Measurements from ENCODE around the gene NOP9.

Gene NOP9

GRCh38 chr14:24264298-24264697 is 35.4 kb upstream of the NOP9 start:
- no peaks in the 10 kb centered on the region for H4K20me1 ChIP-seq (ENCODE audit: insufficient read depth, low read length)
- TF ChIP-seq CTCF (IDR thresholded peaks at IDR 0.05; ENCODE audit: low read length), result no peak
- no peak for TF ChIP-seq EZH2 (IDR thresholded peaks at IDR 0.05; ENCODE audit: borderline replicate concordance, low read length)
- no peaks in the 10 kb centered on the region for H3K4me1 ChIP-seq (ENCODE audit: insufficient read depth, low read length, severe bottlenecking)
- no peak overlapping the region for H3K9ac ChIP-seq (ENCODE audit: low read length)
- H3K27ac ChIP-seq (ENCODE audit: low read depth, low read length, poor library complexity, severe bottlenecking), result no peak overlapping the region
- no peaks in the 10 kb centered on the region for H3K9me2 ChIP-seq (ENCODE audit: low read depth, low read length)
- H3K9me3 ChIP-seq (ENCODE audit: low read length), result no peaks in the 10 kb centered on the region
- no peak overlapping the region for H2AFZ ChIP-seq (ENCODE audit: low read length)
- H3K27me3 ChIP-seq (ENCODE audit: insufficient read depth, low read length), result no peaks in the 10 kb centered on the region
- no peak overlapping the region for H3K4me3 ChIP-seq (ENCODE audit: low read depth, low read length, poor library complexity, severe bottlenecking)
- H3K79me2 ChIP-seq (ENCODE audit: insufficient read depth, low read length), result no peaks in the 10 kb centered on the region
- H3F3A ChIP-seq (ENCODE audit: insufficient read depth, low read length), result no peaks in the 10 kb centered on the region
- 0 out of 2 replicates have a peak, but pooled peaks cover 3% of the 10 kb centered on the region for H3K36me3 ChIP-seq (ENCODE audit: insufficient read depth, low read length)
- H3K4me2 ChIP-seq (ENCODE audit: low read length), result no peak overlapping the region

- Histone ChIP-seq H3K9me3 (ENCODE audit: low read length) (no peaks in the 10 kb centered on the region), H3K27ac (ENCODE audit: low read depth, low read length, poor library complexity, severe bottlenecking) (no peak overlapping the region), H3K4me3 (ENCODE audit: low read depth, low read length, poor library complexity, severe bottlenecking) (no peak overlapping the region), H4K20me1 (ENCODE audit: insufficient read depth, low read length) (no peaks in the 10 kb centered on the region), H3K9ac (ENCODE audit: low read length) (no peak overlapping the region), H3K27me3 (ENCODE audit: insufficient read depth, low read length) (no peaks in the 10 kb centered on the region), H3K36me3 (ENCODE audit: insufficient read depth, low read length) (0 out of 2 replicates have a peak, but pooled peaks cover 3% of the 10 kb centered on the region), H3K9me2 (ENCODE audit: low read depth, low read length) (no peaks in the 10 kb centered on the region), H3K4me1 (ENCODE audit: insufficient read depth, low read length, severe bottlenecking) (peaks cover 9% of the 10 kb centered on the region), H3K4me2 (ENCODE audit: low read length) (no peak overlapping the region), H3K79me2 (ENCODE audit: insufficient read depth, low read length) (no peaks in the 10 kb centered on the region), H2AFZ (ENCODE audit: low read length) (no peak overlapping the region), H3F3A (ENCODE audit: insufficient read depth, low read length) (no peaks in the 10 kb centered on the region)
- no peak for TF ChIP-seq CTCF (IDR thresholded peaks at IDR 0.05; ENCODE audit: low read length)
- TF ChIP-seq EZH2 (IDR thresholded peaks at IDR 0.05; ENCODE audit: borderline replicate concordance, low read length), result no peak
These were observed 33.1 kb upstream of the NOP9 start for GRCh38 chr14:24266344-24267244.

DNA sequence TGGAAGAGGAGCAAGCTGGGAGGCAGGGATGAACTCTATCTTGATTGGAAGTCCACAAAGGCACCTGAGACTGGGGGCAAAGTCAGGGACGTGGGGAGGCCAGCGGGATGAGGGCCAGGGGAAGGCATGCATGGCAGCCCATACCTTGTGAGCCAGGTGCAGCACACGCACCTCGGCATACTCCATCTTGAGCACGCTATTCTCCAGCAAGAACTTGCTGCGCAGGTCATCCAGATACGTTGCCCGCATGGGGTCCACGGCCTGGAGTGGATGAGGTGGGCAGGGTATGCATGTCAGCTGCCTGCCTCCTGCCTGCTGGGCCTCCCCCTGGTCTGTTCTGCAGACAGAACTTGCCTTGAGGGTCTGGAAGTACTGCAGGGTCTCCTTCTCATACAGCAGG is 32.1 kb upstream of the NOP9 start:
- no peak for TF ChIP-seq CTCF (IDR thresholded peaks at IDR 0.05; ENCODE audit: low read length)
- no peak for TF ChIP-seq EZH2 (IDR thresholded peaks at IDR 0.05; ENCODE audit: borderline replicate concordance, low read length)
- Histone ChIP-seq H3K36me3 (ENCODE audit: insufficient read depth, low read length) (0 out of 2 replicates have a peak, but pooled peaks cover 3% of the 10 kb centered on the region), H3K9ac (ENCODE audit: low read length) (no peak overlapping the region)

More for the DNA sequence above, 32.1 kb upstream of the NOP9 start:
- Histone ChIP-seq H3F3A (ENCODE audit: insufficient read depth, low read length) (no peaks in the 10 kb centered on the region), H2AFZ (ENCODE audit: low read length) (no peak overlapping the region), H3K79me2 (ENCODE audit: insufficient read depth, low read length) (no peaks in the 10 kb centered on the region), H3K9me3 (ENCODE audit: low read length) (no peaks in the 10 kb centered on the region), H3K9me2 (ENCODE audit: low read depth, low read length) (no peaks in the 10 kb centered on the region), H3K4me3 (ENCODE audit: low read depth, low read length, poor library complexity, severe bottlenecking) (no peak overlapping the region), H3K27me3 (ENCODE audit: insufficient read depth, low read length) (no peaks in the 10 kb centered on the region), H4K20me1 (ENCODE audit: insufficient read depth, low read length) (no peaks in the 10 kb centered on the region), H3K4me2 (ENCODE audit: low read length) (no peak overlapping the region), H3K4me1 (ENCODE audit: insufficient read depth, low read length, severe bottlenecking) (peaks cover 19% of the 10 kb centered on the region), H3K27ac (ENCODE audit: low read depth, low read length, poor library complexity, severe bottlenecking) (no peak overlapping the region)
